G401.6 (cell line): ENCODE results near the gene TMEM213.

Source experiments
- FAIRE-seq: peaks from 2 replicates; lab custom pipeline; 2012; peaks lifted over from hg19 to GRCh38; lab: Jason Lieb, UNC

Gene TMEM213

DNA sequence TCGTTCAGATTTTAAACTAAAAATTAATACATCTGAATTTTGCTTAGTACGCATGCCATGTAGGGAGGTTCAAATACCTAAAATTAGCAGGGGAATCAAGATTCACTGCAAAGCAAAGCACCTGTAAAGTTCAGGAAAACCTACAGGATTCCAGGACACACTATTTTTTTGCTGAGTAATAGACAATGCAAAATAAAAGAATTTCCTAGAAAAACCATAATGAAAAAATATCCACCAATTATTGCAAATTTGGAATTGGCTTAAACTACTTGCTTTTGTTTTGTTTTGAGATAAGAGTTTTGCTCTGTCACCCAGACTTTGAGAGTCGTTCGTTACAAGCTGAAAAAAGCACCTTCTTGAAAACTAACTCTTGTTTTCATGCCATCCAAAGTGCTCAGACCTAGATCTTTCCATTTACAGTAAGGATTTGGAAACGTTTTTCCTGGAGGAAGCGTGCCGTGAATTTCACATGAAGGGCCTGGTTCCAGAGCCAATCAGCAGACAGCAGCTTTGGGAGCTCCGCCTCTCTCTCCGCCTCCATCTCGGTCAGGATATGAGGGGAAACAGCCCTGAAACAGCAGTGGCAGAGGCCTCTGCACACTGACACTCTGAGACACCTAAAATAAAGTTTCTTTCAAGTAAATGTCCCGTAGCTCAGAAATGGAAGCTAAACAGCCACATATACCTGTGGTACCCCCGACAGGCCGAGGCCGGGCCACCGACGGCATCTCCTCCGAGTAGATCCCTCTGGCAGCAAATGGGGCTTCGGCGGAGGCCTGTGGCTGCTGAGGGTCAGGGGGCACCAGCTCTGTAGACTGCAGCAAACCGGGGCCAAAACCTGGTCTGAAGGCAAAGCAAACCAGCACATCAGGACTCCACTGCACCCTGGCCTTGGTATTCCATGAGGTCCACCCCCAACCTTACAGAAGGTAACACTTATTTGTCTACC lies 46.1 kb downstream of the TMEM213 start:
- FAIRE-seq: no peak

DNA sequence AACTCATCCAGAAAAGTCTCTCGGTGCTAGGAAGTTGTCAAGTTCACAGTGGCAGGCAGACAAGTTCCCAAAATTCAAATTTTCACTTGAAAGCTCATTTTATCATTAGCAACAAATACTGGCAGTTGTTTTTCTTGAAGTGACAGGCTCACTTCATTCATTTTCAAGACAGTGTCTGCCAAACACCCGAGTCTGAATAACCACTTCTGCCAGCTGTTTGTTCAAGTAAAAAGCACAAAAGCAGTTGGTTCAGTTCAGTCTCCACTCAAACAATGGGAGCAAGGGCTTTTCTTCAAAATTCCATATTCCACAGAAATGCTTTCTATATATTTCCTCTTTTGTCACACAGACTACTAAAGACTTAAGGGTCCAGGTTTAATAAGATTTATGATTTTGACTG lies 47.9 kb downstream of the TMEM213 start:
- FAIRE-seq: no peak

DNA sequence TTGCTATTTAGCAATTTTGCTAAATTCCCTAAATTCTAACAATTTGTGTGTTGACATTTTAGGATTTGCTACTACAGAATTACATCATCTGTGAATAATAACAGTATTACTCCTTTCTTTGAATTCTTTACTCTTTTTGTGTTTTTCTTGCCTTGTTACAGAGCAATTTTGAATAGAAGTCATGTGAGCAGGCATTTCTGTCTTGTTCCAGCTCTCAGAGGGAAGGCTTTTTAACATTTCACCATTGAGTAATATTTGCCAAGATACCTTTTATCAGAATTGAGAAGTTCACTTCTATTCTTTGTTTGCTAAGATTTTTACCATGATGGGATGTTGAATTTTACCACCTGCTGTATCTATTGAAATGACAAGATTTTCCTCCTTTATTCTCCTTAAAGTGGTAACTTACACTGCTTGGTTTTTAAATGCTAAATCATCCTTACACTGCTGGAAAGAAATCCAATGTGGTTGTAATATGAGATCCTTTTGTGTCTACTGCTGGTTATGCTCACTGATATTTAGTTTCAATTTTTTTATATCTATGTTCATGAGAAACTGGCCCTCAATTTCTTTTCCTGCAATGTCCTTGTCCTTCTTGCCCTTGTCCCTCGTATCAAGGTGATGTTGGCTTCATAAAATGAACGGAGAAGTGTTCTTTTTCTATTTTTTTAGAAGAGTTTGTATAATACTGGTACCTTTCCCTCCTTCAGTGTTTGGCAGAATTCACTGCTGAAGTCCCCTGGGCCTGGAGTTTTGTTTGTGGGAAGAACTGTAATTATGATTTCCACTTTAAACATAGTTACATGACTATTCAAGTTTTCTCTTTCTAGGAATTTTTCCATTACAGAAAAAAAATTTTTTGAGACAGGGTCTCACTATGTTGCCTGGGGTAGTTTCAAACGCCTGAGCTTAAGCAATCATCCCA lies 50.5 kb downstream of the TMEM213 start:
- FAIRE-seq: no peak

DNA sequence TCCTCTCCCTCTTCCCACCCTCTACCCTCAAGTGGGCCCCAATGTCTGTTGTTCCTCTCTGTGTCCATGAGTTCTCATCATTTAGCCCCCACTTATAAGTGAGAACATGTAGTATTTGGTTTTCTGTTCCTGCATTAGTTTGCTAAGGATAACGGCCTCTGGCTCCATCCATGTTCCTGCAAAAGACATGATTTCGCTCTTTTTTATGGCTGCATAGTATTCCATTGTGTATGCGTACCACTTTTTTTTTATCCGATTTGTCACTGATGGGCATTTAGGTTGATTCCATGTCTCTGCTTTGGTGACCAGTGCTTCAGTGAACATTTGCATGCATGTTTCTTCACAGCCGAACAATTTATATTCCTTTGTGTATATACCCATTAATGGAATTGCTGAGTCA lies 51.9 kb downstream of the TMEM213 start:
- FAIRE-seq: no peak

DNA sequence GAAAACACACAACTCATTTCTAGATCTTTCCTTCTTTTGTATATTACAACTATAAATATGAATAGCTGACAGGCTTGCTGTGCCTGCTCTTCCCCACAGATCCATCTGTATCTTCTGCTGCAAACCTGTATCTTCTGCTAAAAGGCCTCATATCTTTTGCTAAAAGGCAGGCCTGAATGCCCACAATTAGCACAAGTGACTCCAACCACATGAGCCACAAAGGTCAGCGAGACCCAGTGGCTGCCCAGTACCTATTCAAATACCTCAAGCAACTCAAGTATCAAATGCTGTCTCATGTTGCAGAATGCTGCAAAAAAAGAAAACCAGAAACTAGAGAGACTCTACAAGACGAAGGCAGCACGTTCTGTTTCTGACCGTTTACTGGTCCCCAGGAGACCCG lies 54.7 kb downstream of the TMEM213 start:
- no peak for FAIRE-seq

DNA sequence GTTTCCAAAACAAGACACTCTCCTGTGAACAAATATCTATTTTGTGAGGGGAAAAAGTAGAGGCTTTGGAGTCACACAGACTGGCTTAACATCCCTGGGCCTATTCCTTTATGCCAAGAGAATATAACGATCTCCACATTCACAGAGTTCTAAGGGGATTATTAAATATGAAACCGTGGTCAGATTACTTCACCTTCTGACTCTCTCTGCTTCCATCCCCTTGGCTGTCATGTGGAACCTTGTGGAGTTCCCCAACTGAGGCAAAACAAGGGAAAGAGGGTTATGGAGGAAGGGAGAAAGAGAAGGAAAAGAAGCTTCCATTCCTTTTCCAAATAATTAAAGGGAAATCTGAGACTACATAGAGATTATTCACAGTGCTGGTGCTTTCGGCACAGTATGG lies 55.7 kb downstream of the TMEM213 start:
- no peak for FAIRE-seq

DNA sequence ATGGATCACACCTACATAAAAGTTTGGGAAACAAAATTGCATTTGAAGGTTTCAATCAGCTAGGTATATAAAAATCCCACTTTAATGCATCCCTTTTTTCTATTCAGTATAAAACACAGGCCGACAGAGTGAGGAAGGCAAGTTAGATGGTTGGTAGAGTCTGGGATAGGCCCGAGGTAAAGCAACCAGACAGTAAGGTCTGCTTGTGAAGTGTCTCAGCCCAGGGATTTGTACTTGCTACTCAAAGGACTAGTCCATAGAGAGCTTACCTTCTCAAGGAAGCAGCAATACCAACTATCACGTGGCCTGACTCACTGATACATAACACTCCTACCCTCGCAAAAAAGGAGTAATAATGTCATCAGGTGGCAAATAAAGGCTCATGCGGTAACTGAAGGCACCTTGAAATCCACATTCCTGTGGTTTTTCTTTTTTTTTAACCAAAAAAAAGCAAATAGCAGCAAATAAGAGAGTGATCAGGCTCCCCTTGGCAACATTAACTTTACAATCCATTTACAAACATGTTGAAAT lies 56.4 kb downstream of the TMEM213 start:
- FAIRE-seq: no peak

DNA sequence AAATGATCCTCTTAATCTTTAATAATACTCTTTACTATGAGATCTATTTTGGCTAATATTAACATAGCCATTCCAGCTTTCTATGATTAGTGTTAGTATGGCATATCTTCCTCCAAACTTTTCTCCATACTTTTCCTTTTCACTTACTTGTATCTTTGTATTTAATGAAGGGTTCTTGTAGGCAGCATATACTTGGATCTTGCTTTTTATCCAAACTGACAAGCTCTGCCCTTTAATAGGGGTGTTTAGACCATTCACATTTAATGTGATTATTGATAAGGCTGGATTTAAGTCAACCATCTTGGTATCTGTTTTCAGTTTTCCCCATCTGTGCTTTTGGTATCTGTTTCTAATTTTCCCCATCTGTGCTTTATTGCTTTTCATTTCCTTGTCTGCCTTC lies 59.9 kb downstream of the TMEM213 start:
- no peak for FAIRE-seq

DNA sequence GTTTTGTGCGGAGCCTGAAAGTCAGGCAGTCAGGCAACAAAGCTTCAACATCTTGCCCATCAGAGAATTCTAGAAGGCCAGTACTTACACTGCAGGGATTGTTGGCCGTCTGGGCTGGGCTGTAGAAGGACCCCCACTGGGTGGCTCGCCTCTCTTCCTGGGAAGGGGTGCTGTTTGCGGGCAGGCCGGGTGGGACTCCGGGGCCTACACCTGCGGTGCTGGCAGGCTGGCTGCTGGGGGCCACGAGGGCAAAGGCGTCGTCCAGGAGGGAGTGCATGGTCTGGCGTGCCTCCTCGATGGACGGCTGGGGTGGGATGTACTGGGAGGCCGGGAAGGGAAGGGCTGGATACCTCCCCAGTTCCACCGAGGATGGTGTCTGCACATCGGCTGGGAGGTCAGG lies 63.3 kb downstream of the TMEM213 start:
- no peak for FAIRE-seq

DNA sequence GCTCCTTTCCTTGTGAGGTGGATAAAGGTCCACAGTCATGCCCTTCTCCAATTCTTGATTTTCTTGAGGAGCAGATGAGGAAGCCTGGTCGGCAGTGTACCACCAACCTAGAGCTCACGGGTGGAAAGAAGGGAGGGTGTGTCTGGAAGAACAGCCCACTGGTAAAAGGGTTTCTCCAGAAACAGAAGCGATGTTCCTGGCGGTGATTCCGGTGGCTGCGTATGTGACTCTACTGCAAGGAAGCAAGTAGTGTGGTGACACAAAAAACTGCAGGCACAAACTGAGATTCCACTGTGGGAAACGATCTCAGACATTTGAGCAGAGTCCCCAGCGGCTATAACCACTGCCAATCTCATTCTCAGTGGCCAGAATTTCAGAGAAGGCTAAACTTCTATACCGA lies 66.1 kb downstream of the TMEM213 start:
- FAIRE-seq: no peak

DNA sequence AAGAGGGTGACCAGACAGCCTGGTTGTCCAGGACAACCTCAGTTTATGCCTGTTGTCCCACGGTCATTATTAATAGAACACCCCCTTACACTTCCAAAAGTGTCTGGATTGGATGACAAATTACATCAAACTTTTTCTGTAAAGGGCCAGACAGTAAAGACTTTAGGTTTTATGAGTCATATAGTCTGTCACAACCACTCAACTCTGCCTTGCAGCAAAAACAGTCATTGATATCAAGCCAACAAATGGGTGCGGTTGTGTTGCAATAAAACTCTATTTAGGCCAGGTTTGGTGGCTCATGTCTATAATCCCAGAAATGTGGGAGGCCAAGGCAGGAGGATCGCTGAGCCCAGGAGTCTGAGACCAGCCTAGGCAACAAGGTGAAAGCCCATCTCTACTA lies 66.9 kb downstream of the TMEM213 start:
- FAIRE-seq: no peak

DNA sequence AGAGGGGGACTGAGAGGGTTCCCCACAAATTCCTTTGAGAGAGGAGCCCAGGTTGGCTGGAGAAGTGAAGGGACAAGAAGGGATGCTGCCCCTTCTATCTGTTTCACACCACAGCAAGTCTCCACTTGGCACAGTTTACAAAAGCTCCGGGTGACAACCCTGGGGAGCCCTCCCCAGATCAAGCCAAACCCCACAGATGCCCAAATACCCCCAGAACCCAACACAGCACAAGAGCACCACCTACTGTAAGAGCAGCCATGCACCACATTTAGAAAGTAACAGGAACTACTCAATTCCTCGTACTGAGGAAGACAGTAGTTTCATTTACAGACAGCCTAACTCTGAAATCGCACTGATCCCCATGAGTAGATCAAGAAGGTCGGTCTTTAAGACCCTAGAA lies 68.0 kb downstream of the TMEM213 start:
- no peak for FAIRE-seq

DNA sequence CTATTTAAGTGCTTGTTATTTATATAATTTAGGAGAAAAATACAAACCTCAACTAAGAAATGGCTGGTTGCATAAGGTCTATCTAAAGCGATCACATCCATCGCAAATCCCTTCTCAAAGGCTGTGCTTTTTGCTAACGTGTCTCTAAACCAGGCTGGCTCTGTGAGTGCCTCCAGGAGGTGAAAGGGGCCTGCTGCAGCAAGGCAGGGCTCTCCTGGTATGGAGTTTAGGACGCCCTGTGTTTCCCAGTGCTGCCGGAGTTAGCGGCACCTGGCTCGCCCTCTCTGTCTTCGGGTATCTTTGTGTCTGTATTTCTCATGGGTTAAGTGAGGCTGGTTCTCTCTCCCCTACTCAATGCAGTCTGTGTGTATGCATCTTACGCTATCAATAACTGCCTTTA lies 68.6 kb downstream of the TMEM213 start:
- no peak for FAIRE-seq

DNA sequence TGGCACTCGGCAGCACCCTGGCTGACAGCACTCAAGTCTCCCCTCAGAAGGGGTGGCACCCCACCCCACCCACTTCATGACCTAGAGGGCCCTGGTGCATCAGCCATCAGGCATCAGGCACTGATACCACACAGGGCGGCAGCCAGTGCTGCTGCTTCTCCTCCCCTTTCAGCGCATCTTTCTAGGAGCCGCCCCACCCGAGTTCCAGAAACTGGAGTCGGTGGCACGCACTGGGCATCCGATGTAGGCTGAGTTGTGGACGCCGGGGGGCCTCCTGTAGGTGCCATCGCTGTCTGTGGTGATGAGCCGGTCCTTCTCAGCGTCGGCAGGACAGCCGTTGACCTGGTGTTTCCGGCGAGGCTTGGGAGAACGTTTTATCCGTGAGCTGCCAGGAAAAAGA lies 70.0 kb downstream of the TMEM213 start:
- no peak for FAIRE-seq

DNA sequence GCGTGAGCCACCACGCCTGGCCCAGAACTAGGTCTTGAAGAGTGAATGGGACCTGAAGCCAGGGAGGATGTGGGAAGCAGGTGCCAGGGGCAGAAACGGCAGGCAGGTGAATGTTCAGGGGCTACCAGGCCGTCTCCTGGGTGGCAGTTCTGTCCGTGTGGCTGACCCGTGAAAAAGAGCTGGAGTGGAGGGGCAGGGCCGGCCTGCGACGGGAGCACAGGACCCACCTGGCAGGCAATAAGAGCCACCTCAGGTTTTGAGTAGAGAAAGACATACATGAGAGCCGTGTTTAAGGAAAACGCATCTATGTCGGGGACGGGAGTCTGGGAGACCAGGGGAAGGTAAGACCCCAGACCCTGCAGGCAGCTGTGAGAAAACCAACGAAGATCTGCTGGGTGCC lies 70.9 kb downstream of the TMEM213 start:
- no peak for FAIRE-seq

DNA sequence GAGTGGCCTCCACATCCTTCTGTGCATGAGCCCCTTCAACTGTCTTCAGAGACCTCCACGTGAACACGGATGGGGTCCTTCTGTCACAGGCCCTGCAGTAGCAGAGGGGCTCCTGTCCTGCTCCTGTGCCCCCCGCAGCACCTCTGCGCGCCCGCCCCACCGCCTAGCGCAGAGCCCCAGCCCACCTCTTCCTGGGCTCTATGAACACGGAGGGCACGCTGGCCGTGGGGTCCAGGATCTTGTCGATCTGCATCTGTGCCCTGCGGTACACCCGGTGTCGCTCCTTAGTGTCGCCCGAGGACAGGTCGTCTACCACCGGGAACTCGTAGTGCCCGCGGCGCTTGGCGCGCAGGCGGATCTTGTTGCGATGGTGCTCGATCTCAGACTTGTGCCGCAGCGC lies 71.6 kb downstream of the TMEM213 start:
- FAIRE-seq: no peak

DNA sequence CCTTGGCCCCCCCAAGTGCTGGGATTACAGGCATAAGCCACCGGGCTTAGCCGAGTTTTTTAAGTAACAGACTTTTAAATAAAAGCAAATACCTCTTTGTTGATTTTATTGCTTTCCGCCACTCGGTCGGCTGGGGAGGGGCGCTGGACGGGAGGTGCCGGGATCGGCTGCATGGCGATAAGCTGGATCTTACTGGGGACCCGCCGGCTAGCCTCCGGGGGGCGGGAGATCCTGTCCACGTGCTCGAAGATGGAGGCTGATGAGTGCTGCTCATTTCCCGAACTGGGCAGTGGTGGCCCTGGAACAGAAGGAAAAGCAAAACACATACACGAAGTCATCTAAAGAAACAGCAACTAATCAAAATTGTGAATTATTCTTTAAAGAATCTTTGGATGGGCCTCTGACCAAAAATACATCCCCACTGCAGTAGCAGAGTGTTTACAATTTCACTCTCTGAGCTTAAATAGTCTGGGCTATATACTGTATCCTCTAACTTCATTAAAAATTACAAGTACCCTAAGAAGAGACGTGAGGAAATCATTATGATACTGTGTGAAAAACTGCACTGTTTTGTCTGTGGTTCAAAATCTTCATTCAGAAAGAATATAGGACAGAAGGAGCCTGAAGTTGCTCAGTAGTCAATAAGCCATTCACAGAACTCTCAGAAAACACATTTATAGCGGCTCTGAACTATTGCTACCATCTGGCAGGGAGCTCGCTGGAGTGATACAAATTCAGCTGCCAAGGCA lies 73.4 kb downstream of the TMEM213 start:
- FAIRE-seq: no peak

DNA sequence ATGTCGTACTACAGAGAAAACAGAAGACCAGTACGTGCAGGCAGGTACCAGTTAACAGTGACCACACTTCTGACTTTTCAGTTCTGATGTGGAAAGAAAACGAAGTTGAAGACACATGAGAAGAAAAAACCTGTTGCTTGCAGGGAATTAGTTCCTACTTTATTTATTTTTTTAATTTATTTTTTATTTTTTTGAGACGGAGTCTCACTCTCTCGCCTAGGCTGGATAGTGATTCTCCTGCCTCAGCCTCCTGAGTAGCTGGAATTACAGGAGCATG lies 74.0 kb downstream of the TMEM213 start:
- FAIRE-seq: no peak

DNA sequence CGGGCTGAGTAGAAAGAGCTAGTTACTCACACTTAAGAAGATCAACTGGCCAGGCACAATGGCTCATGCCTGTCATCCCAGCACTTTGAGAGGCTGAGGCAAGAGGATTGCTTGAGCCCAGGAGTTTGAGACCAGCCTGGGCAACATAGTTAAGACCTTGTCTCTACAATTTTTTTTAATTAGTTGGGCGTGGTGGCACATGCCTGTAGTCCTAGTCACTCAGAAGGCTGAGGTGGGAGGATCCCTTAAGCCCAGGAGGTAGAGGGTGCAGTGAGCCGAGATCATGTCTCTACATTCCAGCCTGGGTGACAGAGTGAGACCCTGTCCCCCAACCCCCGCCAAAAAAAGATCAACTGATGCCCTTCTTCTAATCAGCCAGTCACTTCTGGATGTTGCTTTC lies 74.8 kb downstream of the TMEM213 start:
- FAIRE-seq: no peak

DNA sequence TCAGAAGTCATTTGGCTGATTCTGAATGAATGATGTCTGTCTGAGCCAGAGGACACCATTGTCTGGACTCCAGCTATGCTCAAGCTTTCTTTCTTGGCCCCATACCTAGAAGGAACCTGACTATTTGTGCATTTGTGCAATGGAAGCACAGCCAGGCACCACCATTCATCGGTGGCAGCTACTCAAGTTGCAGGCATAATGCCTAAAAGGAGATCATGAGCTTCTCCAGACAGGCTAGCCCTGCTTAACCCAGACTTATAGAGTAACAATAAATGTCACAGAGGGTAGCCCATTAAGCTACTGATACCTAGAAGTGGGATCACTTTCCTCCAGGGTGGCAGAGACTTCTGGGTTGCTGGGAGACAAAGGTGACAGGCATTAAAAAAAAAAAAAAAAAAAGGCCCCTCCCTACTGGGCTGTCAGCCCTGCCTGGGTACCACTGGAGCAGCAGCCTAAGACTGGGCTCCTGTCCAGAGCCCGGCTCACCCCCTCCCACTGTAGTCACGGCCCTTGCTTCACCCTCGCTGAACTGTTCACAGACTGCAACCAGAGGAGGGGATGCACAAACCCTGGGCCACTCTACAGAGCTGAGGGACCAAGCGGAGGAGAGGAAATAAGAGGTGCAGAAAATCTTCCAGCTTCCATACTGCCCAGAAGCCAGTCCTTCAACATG lies 75.6 kb downstream of the TMEM213 start:
- no peak for FAIRE-seq

DNA sequence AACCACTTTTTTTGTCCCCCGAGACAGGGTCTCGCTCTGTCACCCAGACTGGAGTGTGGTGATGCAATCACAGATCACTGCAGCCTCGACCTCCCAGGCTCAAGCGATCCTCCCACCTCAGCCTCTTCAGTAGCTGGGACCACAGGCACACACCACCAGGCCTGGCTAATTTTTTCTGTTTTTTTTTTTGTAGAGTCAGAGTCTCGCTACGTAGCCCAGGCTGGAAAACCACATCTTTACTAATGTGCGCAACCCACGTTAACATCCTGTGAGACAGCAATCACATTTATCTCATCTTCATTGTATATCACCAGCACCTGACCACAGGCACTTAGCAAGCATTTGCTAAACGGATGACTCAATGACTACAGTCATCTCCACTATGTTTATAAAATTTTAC lies 78.0 kb downstream of the TMEM213 start:
- FAIRE-seq: no peak

DNA sequence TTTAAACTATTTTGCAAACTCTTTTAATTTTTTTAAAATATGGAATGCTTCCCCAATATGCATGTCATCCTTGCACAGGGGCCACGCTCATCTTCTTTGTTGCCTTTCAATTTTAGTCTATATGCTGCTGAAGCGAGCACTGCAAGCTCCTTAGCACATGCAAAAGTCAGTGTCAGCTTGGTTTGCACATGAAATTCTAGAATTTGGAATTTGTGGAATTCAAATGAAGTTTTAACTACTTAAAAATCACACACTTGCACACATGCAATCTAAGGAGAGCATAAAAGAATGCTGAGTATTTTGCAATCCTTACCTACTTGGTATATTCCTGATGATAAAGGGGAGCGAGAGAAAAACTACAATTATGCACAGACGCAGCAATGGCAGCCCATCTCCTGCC lies 78.5 kb downstream of the TMEM213 start:
- FAIRE-seq: no peak
